Measurements from ENCODE around the gene PTX3. TPM values are rescaled to one million over a fixed set of nuclear protein-coding genes. Genes with fewer than 3 reads are reported as not detected.

PTX3 gene
- total and polyA plus RNA-seq, 10 of the 15 experiments (the other 5 are each of a cell fraction or from before 2014, with no cell fraction given), result 0.03 to 0.11 (median 0.06) TPM; not detected in 7

DNA sequence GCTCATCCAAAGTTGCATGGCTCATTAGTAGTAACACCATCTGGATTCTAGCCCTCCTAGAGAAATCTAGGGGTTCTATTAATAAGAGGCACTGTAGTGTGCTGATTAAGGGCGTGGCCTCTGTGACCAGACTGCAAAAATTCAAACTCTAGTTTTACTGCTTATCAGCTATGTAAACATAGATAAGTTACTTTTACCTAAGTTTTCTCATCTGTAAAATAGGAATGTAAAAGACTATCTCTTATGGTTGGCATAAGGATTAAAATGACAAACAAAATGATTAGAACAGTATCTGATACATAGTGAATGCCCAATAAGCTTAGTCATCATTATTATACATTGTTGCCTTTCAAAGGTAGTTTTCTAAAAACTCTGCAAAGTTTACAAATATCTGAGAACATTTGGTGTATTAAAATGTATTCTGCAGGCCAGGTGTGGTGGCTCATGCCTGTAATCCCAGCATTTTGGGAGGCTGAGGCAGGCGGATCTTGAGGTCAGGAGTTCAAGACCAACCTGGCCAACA, 4.5 kb downstream of the PTX3 start:
- ATAC-seq, result no peak
- CTCF ChIA-PET, result no interaction called here
- Histone ChIP-seq H3K4me1 (ENCODE audit: control insufficient read depth, insufficient read depth, low read length) (no peaks in the 10 kb centered on the region), H3K79me2 (ENCODE audit: control insufficient read depth, insufficient read depth, low read length) (no peaks in the 10 kb centered on the region), H3K4me3 (no peak overlapping the region), H3K27ac (ENCODE audit: control insufficient read depth, insufficient read depth) (no peak overlapping the region), H3K4me2 (ENCODE audit: control insufficient read depth, insufficient read depth) (no peak overlapping the region), H2AFZ (ENCODE audit: control insufficient read depth, low read depth, low read length) (no peak overlapping the region), H3K36me3 (ENCODE audit: control insufficient read depth in 2 of 2, insufficient read depth in 2 of 2, low read length in 1 of 2) (no peaks in the 10 kb centered on the region), H3K27me3 (replicated peaks in 1 of 2; ENCODE audit: control insufficient read depth in 2 of 2, insufficient read depth in 2 of 2, low read length in 1 of 2) (peaks cover 3 to 10% of the 10 kb centered on the region in 2 experiments; a peak in 3 of 4 replicates), H3K9me3 (replicated peaks; ENCODE audit: control insufficient read depth, insufficient read depth, low read length) (no peaks in the 10 kb centered on the region), H3K9ac (ENCODE audit: control insufficient read depth, insufficient read depth, low read length) (no peak overlapping the region), H4K20me1 (ENCODE audit: control insufficient read depth, insufficient read depth) (no peaks in the 10 kb centered on the region)
- FAIRE-seq, result no peak
- TF ChIP-seq USF1 (IDR thresholded peaks at IDR 0.05; ENCODE audit: borderline replicate concordance, extremely low read length, insufficient read depth, low read depth, low read length) (no peak), BCL11A (IDR thresholded peaks at IDR 0.05; ENCODE audit: low read depth, low read length) (no peak), CREB1 (IDR thresholded peaks at IDR 0.05; ENCODE audit: low read depth) (no peak), POU2F2 (IDR thresholded peaks at IDR 0.05; ENCODE audit: borderline replicate concordance, low read depth, low read length) (no peak), GABPA (IDR thresholded peaks at IDR 0.05; ENCODE audit: low read depth) (no peak), ZBTB40 (IDR thresholded peaks at IDR 0.05; ENCODE audit: borderline replicate concordance) (no peak), NFIC (IDR thresholded peaks at IDR 0.05; ENCODE audit: low read depth, low read length) (no peak), BACH1 (IDR thresholded peaks at IDR 0.05; ENCODE audit: borderline replicate concordance) (no peak)
- DNase-seq (ENCODE audit: low read depth, low spot score), result no peak
- SMC1A ChIA-PET (ENCODE audit: uncharacterized antibody, unreplicated experiment), result no interaction called here
- in situ Hi-C loops (cut with MboI), result no loop called here
- 0% methylated on average over 2 of the region's 2 CpGs for WGBS (ENCODE audit: insufficient coverage, insufficient replicate concordance, low lambda C conversion rate, missing lambda C conversion rate)
- RAD21 ChIA-PET (ENCODE audit: unreplicated experiment), result no interaction called here
- intact Hi-C loops (cut with micrococcal nuclease; ENCODE audit: unreplicated experiment), result no loop called here
- POLR2A ChIA-PET, result no interaction called here
- no TSS peak for BruUV-seq (replicated peaks)
